HL-60 (cell line): ENCODE measurements around the gene SHKBP1.

ENCODE experiments used
- DNase-seq, 2 experiments: peaks; one replicate each; pipeline ENCODE4 v3.0.0-alpha.2; 2010 to 2020; ENCODE audit warnings: low read depth in 1 of 2, low spot score in 1 of 2
- H3K27ac ChIP-seq: fragments of 250-450 bp; sonication (Bioruptor Pico); replicated peaks from 2 replicates; pipeline ENCODE4 v1.5.1; 2020; ENCODE audit warnings: mild to moderate bottlenecking, moderate library complexity
- H3K27me3 ChIP-seq: fragments of 250-450 bp; sonication (Bioruptor Pico); 2 replicates; pipeline ENCODE4 v1.5.1; 2021; ENCODE audit warnings: mild to moderate bottlenecking, moderate library complexity; ENCODE audit not compliant: insufficient read depth, poor library complexity, severe bottlenecking
- H3K4me3 ChIP-seq: replicated peaks from 2 replicates; pipeline ENCODE4 v1.5.1; 2011; ENCODE audit warnings: mild to moderate bottlenecking, control low read depth, low read length; ENCODE audit not compliant: insufficient read depth
- CTCF ChIP-seq: IDR thresholded peaks from one replicate; pipeline ENCODE4 v1.5.1; 2011; ENCODE audit warnings: low read length, control low read depth, inconsistent platforms; ENCODE audit not compliant: insufficient read depth
- GABPA ChIP-seq: IDR thresholded peaks from 2 replicates; pipeline ENCODE4 v1.6.1; 2012; ENCODE audit warnings: low read depth
- POLR2AphosphoS5 ChIP-seq: IDR thresholded peaks from 2 replicates; pipeline ENCODE4 v1.6.1; 2012; ENCODE audit warnings: low read depth
- REST ChIP-seq: IDR thresholded peaks from 2 replicates; pipeline ENCODE4 v1.6.1; 2012; ENCODE audit warnings: low read depth; ENCODE audit not compliant: insufficient replicate concordance
- SPI1 ChIP-seq: IDR thresholded peaks from 2 replicates; pipeline ENCODE4 v1.6.1; 2012; ENCODE audit warnings: low read depth, mild to moderate bottlenecking, borderline replicate concordance

The SHKBP1 gene

GRCh38 chr19:40529093-40529954 is 47.3 kb upstream of the SHKBP1 start:
- TF ChIP-seq CTCF (peak; percentile 90), POLR2AphosphoS5 (no peak), SPI1 (peak; percentile 64)
- H3K27me3 ChIP-seq: peaks cover 10% of the 10 kb centered on the region
- H3K27ac ChIP-seq: no peak overlapping the region
- peak; percentile 68 to 73 for DNase-seq
- H3K4me3 ChIP-seq: peak overlapping the region; percentile 54

- no peak for DNase-seq
- Histone ChIP-seq H3K4me3 (no peak overlapping the region), H3K27ac (no peak overlapping the region), H3K27me3 (peaks cover 10% of the 10 kb centered on the region)
- TF ChIP-seq CTCF (no peak), SPI1 (no peak), GABPA (no peak), REST (peak; percentile 91), POLR2AphosphoS5 (no peak)
Observed at GRCh38 chr19:40530091-40530901, 46.4 kb upstream of the SHKBP1 start.

- Histone ChIP-seq H3K27ac (no peak overlapping the region), H3K27me3 (peaks cover 10% of the 10 kb centered on the region), H3K4me3 (no peak overlapping the region)
- DNase-seq: no peak
- no peak for TF ChIP-seq SPI1
- no peak for TF ChIP-seq REST
- no peak for TF ChIP-seq POLR2AphosphoS5
- no peak for TF ChIP-seq GABPA
- no peak for TF ChIP-seq CTCF
Observed at GRCh38 chr19:40533508-40533907, 43.2 kb upstream of the SHKBP1 start.
